ENCODE results near the gene DNAAF9.

DNAAF9 gene

DNA sequence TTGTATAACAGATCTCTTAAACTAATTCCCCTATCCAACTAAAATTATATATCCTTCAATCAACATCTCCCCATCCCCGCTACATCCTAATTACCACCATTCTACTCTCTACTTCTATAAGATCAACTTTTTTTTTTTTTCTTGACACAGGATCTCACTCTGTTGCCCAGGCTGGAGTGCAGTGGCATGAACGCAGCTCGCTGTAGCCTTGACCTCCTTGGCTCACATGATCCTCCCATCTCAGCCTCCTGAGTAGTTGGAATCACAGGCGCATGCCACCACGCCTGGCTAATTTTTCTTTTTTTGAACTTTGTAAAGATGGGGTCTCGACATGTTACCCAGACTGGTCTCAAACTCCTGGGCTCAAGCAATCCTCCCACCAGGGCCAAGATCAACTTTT, 5.0 kb downstream of the DNAAF9 start:
- Histone ChIP-seq H3F3A (ENCODE audit: insufficient read depth) (no peaks in the 10 kb centered on the region), H4K20me1 (ENCODE audit: low read depth, low read length) (no peaks in the 10 kb centered on the region), H3K9me2 (replicated peaks; ENCODE audit: insufficient read depth, low read length) (no peaks in the 10 kb centered on the region), H2AFZ (ENCODE audit: low read depth, low read length, severe bottlenecking) (no peak overlapping the region), H3K9ac (ENCODE audit: low read length) (no peak overlapping the region), H3K79me2 (ENCODE audit: insufficient read depth, low read length) (no peaks in the 10 kb centered on the region), H3K4me2 (ENCODE audit: low read depth, low read length, poor library complexity, severe bottlenecking) (no peak overlapping the region), H3K27ac (ENCODE audit: low read depth, low read length) (no peak overlapping the region), H3K4me3 (ENCODE audit: insufficient read depth, low read length, poor library complexity, severe bottlenecking) (no peak overlapping the region), H3K36me3 (ENCODE audit: low read length) (no peaks in the 10 kb centered on the region), H3K9me3 (ENCODE audit: insufficient read depth, low read length) (no peaks in the 10 kb centered on the region), H3K27me3 (ENCODE audit: low read length) (no peaks in the 10 kb centered on the region)
- TF ChIP-seq EZH2phosphoT487 (conservative IDR thresholded peaks at IDR 0.05; ENCODE audit: low read length) = no peak
- TF ChIP-seq, protein P1, sequence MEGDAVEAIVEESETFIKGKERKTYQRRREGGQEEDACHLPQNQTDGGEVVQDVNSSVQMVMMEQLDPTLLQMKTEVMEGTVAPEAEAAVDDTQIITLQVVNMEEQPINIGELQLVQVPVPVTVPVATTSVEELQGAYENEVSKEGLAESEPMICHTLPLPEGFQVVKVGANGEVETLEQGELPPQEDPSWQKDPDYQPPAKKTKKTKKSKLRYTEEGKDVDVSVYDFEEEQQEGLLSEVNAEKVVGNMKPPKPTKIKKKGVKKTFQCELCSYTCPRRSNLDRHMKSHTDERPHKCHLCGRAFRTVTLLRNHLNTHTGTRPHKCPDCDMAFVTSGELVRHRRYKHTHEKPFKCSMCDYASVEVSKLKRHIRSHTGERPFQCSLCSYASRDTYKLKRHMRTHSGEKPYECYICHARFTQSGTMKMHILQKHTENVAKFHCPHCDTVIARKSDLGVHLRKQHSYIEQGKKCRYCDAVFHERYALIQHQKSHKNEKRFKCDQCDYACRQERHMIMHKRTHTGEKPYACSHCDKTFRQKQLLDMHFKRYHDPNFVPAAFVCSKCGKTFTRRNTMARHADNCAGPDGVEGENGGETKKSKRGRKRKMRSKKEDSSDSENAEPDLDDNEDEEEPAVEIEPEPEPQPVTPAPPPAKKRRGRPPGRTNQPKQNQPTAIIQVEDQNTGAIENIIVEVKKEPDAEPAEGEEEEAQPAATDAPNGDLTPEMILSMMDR (IDR thresholded peaks at IDR 0.05; ENCODE audit: insufficient read depth, low read length, poor library complexity, severe bottlenecking) = no peak

DNA sequence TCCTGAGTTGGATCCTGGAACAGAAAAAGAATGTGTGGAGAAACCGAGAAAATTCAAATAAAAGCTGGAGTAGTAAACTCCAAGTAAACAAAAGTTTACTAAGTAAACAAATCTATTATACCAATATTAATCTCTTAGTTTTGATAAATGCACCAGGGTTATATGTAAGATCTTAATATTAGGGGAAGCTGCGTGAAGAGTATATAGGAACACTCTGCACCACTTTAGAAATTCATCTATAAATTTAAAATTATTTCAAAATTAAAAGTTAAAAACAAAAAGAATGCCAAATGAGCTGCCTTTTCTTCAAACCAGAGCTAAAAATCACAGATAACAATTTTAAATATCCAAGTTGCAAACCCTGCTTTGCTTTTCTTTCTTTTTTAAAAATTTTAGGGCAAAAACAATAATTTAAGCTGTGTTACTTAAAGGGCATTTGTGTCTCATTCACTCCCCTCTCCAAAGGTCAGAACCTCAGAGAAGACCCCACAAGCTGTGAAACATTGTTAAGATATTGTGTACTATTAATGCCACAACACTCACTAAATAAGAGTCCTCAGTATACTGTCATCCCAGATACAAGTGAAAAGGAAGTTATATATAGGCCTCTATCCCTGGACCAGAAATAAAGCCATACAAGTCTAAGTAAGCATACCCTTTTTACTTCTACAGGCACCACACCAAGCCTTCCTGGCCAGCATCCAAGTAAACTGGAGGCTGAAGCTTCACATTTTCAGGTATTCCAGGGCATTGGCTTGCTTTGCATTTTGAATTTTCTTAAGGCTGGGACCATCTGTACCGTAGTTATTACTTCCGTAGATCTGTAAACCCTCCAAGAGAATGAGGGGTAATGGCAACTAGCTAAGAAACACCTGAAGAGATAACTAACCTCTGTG, 7.0 kb downstream of the DNAAF9 start:
- TF ChIP-seq, protein P1 (IDR thresholded peaks at IDR 0.05; ENCODE audit: insufficient read depth, low read length, poor library complexity, severe bottlenecking) = no peak
- TF ChIP-seq EZH2phosphoT487 (conservative IDR thresholded peaks at IDR 0.05; ENCODE audit: low read length) = no peak
- Histone ChIP-seq H3K4me2 (ENCODE audit: low read depth, low read length, poor library complexity, severe bottlenecking) (no peak overlapping the region), H3F3A (ENCODE audit: insufficient read depth) (no peaks in the 10 kb centered on the region), H3K27ac (ENCODE audit: low read depth, low read length) (no peak overlapping the region), H3K36me3 (ENCODE audit: low read length) (no peaks in the 10 kb centered on the region), H4K20me1 (ENCODE audit: low read depth, low read length) (no peaks in the 10 kb centered on the region), H3K9me2 (replicated peaks; ENCODE audit: insufficient read depth, low read length) (no peaks in the 10 kb centered on the region), H3K4me3 (ENCODE audit: insufficient read depth, low read length, poor library complexity, severe bottlenecking) (no peak overlapping the region), H2AFZ (ENCODE audit: low read depth, low read length, severe bottlenecking) (no peak overlapping the region), H3K79me2 (ENCODE audit: insufficient read depth, low read length) (no peaks in the 10 kb centered on the region), H3K9me3 (ENCODE audit: insufficient read depth, low read length) (no peaks in the 10 kb centered on the region), H3K27me3 (ENCODE audit: low read length) (no peaks in the 10 kb centered on the region), H3K9ac (ENCODE audit: low read length) (no peak overlapping the region)

DNA sequence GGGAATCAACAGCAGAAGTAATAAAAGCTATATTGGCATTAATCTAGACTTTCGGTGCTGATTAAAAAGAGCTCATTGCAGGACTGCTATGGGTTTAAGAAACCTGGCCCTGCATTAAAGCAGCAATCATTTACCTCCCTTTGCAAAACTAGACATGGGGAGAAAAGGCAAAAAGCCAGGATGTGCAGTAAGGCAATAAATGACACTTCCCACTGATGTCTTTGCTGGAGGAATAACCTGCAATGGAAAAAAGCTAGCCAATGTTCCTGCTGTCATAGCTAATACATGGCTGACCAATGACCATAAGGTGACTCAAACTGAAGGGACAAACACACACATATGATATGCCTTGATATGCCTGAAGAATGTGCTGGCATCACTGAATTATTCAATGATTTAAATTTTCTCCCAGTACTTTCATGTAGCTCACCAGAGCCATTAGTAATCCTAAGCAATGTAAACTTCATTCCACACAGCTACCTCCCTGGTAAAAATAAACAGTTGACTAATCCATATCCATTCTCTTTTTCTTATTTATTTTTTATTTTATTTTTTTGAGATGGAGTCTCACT, 8.7 kb downstream of the DNAAF9 start:
- H3K27me3 ChIP-seq (ENCODE audit: low read length) = no peaks in the 10 kb centered on the region
- H3K9me2 ChIP-seq (replicated peaks; ENCODE audit: insufficient read depth, low read length) = no peaks in the 10 kb centered on the region
- H3K27ac ChIP-seq (ENCODE audit: low read depth, low read length) = no peak overlapping the region
- no peak for TF ChIP-seq EZH2phosphoT487 (conservative IDR thresholded peaks at IDR 0.05; ENCODE audit: low read length)
- TF ChIP-seq, protein P1 (IDR thresholded peaks at IDR 0.05; ENCODE audit: insufficient read depth, low read length, poor library complexity, severe bottlenecking) = no peak
- H2AFZ ChIP-seq (ENCODE audit: low read depth, low read length, severe bottlenecking) = no peak overlapping the region
- no peak overlapping the region for H3K4me2 ChIP-seq (ENCODE audit: low read depth, low read length, poor library complexity, severe bottlenecking)
- H3K9ac ChIP-seq (ENCODE audit: low read length) = no peak overlapping the region
- H4K20me1 ChIP-seq (ENCODE audit: low read depth, low read length) = no peaks in the 10 kb centered on the region
- no peaks in the 10 kb centered on the region for H3K36me3 ChIP-seq (ENCODE audit: low read length)
- no peaks in the 10 kb centered on the region for H3K9me3 ChIP-seq (ENCODE audit: insufficient read depth, low read length)
- H3F3A ChIP-seq (ENCODE audit: insufficient read depth) = no peaks in the 10 kb centered on the region
- no peak overlapping the region for H3K4me3 ChIP-seq (ENCODE audit: insufficient read depth, low read length, poor library complexity, severe bottlenecking)
- no peaks in the 10 kb centered on the region for H3K79me2 ChIP-seq (ENCODE audit: insufficient read depth, low read length)
